GM23248 (cell line): ENCODE results near the gene C1orf116. TPM values are rescaled to one million over a fixed set of nuclear protein-coding genes. Genes with fewer than 3 reads are reported as not detected.

ENCODE experiments used
- DNase-seq: peaks from one replicate; pipeline ENCODE4 v3.0.0-alpha.2; 2015
- H2AFZ ChIP-seq: fragments of 200-600 bp; sonication (generic); 2 replicates; pipeline ENCODE4 v1.6.1; 2016; ENCODE audit warnings: antibody characterized with exemption
- H3F3A ChIP-seq: fragments of 200-600 bp; sonication (generic); 2 replicates; pipeline ENCODE4 v1.6.1; 2016; ENCODE audit warnings: mild to moderate bottlenecking, antibody characterized with exemption, mixed run types; ENCODE audit not compliant: insufficient read depth
- H3K27ac ChIP-seq: fragments of 200-600 bp; sonication (generic); 2 replicates; pipeline ENCODE4 v1.5.1; 2016; ENCODE audit warnings: mild to moderate bottlenecking
- H3K27me3 ChIP-seq: fragments of 200-600 bp; sonication (generic); replicated peaks from 2 replicates; pipeline ENCODE4 v1.6.1; 2016; ENCODE audit warnings: mild to moderate bottlenecking; ENCODE audit not compliant: insufficient read depth
- H3K36me3 ChIP-seq: fragments of 200-600 bp; sonication (generic); 2 replicates; pipeline ENCODE4 v1.6.1; 2016; ENCODE audit warnings: low read depth, mild to moderate bottlenecking
- H3K4me1 ChIP-seq: fragments of 200-600 bp; sonication (generic); 2 replicates; pipeline ENCODE4 v1.6.1; 2016; ENCODE audit warnings: mild to moderate bottlenecking; ENCODE audit not compliant: insufficient read depth
- H3K4me2 ChIP-seq: fragments of 200-600 bp; sonication (generic); one replicate; pipeline ENCODE4 v1.6.1; 2016; ENCODE audit warnings: mild to moderate bottlenecking; ENCODE audit not compliant: unreplicated experiment
- H3K4me3 ChIP-seq: fragments of 200-600 bp; sonication (generic); 2 replicates; pipeline ENCODE4 v1.5.1; 2016; ENCODE audit warnings: mild to moderate bottlenecking
- H3K79me2 ChIP-seq: fragments of 200-600 bp; sonication (generic); 2 replicates; pipeline ENCODE4 v1.6.1; 2016; ENCODE audit warnings: mild to moderate bottlenecking; ENCODE audit not compliant: insufficient read depth
- H3K9ac ChIP-seq: fragments of 200-600 bp; sonication (generic); 2 replicates; pipeline ENCODE4 v1.6.1; 2016; ENCODE audit warnings: mild to moderate bottlenecking
- H3K9me2 ChIP-seq: fragments of 200-600 bp; sonication (generic); 2 replicates; pipeline ENCODE4 v1.6.1; 2016; ENCODE audit warnings: mixed run types, mild to moderate bottlenecking, moderate library complexity; ENCODE audit not compliant: insufficient read depth
- H3K9me3 ChIP-seq: fragments of 200-600 bp; sonication (generic); one replicate; pipeline ENCODE4 v1.6.1; 2017; ENCODE audit warnings: low read depth
- H4K20me1 ChIP-seq: fragments of 200-600 bp; sonication (generic); 2 replicates; pipeline ENCODE4 v1.6.0; 2016; ENCODE audit not compliant: insufficient read depth
- EZH2 ChIP-seq: fragments of 200-600 bp; sonication (generic); IDR thresholded peaks from 2 replicates; pipeline ENCODE4 v1.6.1; 2018; ENCODE audit warnings: antibody characterized with exemption, mild to moderate bottlenecking; ENCODE audit not compliant: insufficient read depth, poor library complexity, severe bottlenecking
- EZH2phosphoT487 ChIP-seq: fragments of 200-600 bp; sonication (generic); IDR thresholded peaks from 2 replicates; pipeline ENCODE4 v1.6.1; 2018; ENCODE audit warnings: antibody characterized with exemption, moderate library complexity, mild to moderate bottlenecking, low read depth; ENCODE audit not compliant: insufficient read depth
- WGBS, 2 experiments: methylation state at CpG; one replicate each; pipeline ENCODE4 v1.1.6; 2015 to 2017; ENCODE audit warnings: low lambda C conversion rate in 2 of 2, low coverage in 1 of 2; ENCODE audit errors: missing lambda C conversion rate in 2 of 2; 5-methylcytosine and 5-hydroxymethylcytosine counted together
- in situ Hi-C: fragments of 300-500 bp; cut with MboI; formaldehyde crosslinking; loops from 2 replicates; pipeline ENCODE4 v1.15.0; 2020
- polyA plus RNA-seq: library from polyadenylated mRNA; unstranded; fragments of >200 nt; fragmentation: Nextera tagmentation; extraction: Ambion mirVana; gene quantifications from 2 replicates; pipeline ENCODE4 v1.2.1, GENCODE V29; 2016
- total RNA-seq: library from RNA; depleted of rRNA; stranded (reverse); fragments of >200 nt; shearing (Covaris generic); gene quantifications from 2 replicates; pipeline ENCODE4 v1.2.3, GENCODE V29; 2014

C1orf116 gene
- total and polyA plus RNA-seq, 2 experiments from 2014 or later: not detected

- DNase-seq: no peak
- Histone ChIP-seq H3K4me1 (no peaks in the 10 kb centered on the region), H3K36me3 (no peaks in the 10 kb centered on the region), H3K79me2 (no peaks in the 10 kb centered on the region), H3K27me3 (peaks cover 21% of the 10 kb centered on the region), H3K9ac (no peak overlapping the region), H4K20me1 (no peaks in the 10 kb centered on the region), H3F3A (no peaks in the 10 kb centered on the region), H3K27ac (no peak overlapping the region), H3K9me2 (no peaks in the 10 kb centered on the region), H3K4me3 (no peak overlapping the region), H2AFZ (no peak overlapping the region), H3K4me2 (no peak overlapping the region), H3K9me3 (no peaks in the 10 kb centered on the region)
- no peak for TF ChIP-seq EZH2
- no peak for TF ChIP-seq EZH2phosphoT487
- 71 to 75% methylated on average over 7 of the region's 7 CpGs for WGBS, 2 experiments
- in situ Hi-C loops: no loop called here
Measured at GRCh38 chr1:206978259-206978658, 54.3 kb downstream of the C1orf116 start.

- in situ Hi-C loops: no loop called here
- Histone ChIP-seq H3K27ac (no peak overlapping the region), H4K20me1 (no peaks in the 10 kb centered on the region), H3K36me3 (no peaks in the 10 kb centered on the region), H3K9me2 (no peaks in the 10 kb centered on the region), H3K9ac (no peak overlapping the region), H2AFZ (no peak overlapping the region), H3K9me3 (no peaks in the 10 kb centered on the region), H3K27me3 (peaks cover 39% of the 10 kb centered on the region), H3K79me2 (no peaks in the 10 kb centered on the region), H3K4me3 (no peak overlapping the region), H3K4me1 (no peaks in the 10 kb centered on the region), H3F3A (no peaks in the 10 kb centered on the region), H3K4me2 (no peak overlapping the region)
- DNase-seq: no peak
- TF ChIP-seq EZH2phosphoT487 (no peak), EZH2 (no peak)
- WGBS, 2 experiments: 57 to 58% methylated on average over 1 of the region's 1 CpG
Measured at GRCh38 chr1:206975306-206975705, 57.2 kb downstream of the C1orf116 start.

- Histone ChIP-seq H3K4me1 (no peaks in the 10 kb centered on the region), H2AFZ (no peak overlapping the region), H3K9me3 (no peaks in the 10 kb centered on the region), H3K27ac (no peak overlapping the region), H3K4me3 (no peak overlapping the region), H3K4me2 (no peak overlapping the region), H3K27me3 (peaks cover 45% of the 10 kb centered on the region), H4K20me1 (no peaks in the 10 kb centered on the region), H3K9me2 (no peaks in the 10 kb centered on the region), H3K36me3 (no peaks in the 10 kb centered on the region), H3F3A (no peaks in the 10 kb centered on the region), H3K9ac (no peak overlapping the region), H3K79me2 (no peaks in the 10 kb centered on the region)
- in situ Hi-C loops: no loop called here
- no peak for DNase-seq
- TF ChIP-seq EZH2: no peak
- TF ChIP-seq EZH2phosphoT487: no peak
- WGBS, 2 experiments: 51 to 58% methylated on average over 3 of the region's 3 CpGs
Measured at GRCh38 chr1:206974140-206974539, 58.4 kb downstream of the C1orf116 start.

GRCh38 chr1:206972728-206973127 is 59.8 kb downstream of the C1orf116 start:
- Histone ChIP-seq H3K4me3 (no peak overlapping the region), H3K9me2 (no peaks in the 10 kb centered on the region), H3K79me2 (no peaks in the 10 kb centered on the region), H3K4me1 (no peaks in the 10 kb centered on the region), H3F3A (no peaks in the 10 kb centered on the region), H3K9me3 (no peaks in the 10 kb centered on the region), H3K4me2 (no peak overlapping the region), H4K20me1 (no peaks in the 10 kb centered on the region), H3K36me3 (no peaks in the 10 kb centered on the region), H3K9ac (no peak overlapping the region), H3K27ac (no peak overlapping the region), H3K27me3 (peaks cover 41% of the 10 kb centered on the region), H2AFZ (no peak overlapping the region)
- in situ Hi-C loops: no loop called here
- no peak for DNase-seq
- no peak for TF ChIP-seq EZH2phosphoT487
- TF ChIP-seq EZH2: no peak
- 52 to 59% methylated on average over 2 of the region's 2 CpGs for WGBS, 2 experiments
